HEK293 (cell line): Measurements from ENCODE around the gene UNC50.

ENCODE experiments used
- CTCF ChIA-PET: fragments of 350-600 bp; formaldehyde crosslinking; extraction: SDS; loops from one replicate; lab custom pipeline; 2021; ENCODE audit warnings: antibody characterized with exemption; lab: Yijun Ruan, JAX
- POLR2A ChIA-PET: fragments of 300-600 bp; formaldehyde crosslinking; extraction: SDS; loops from one replicate; lab custom pipeline; 2020; ENCODE audit warnings: antibody characterized with exemption, inconsistent platforms; lab: Yijun Ruan, JAX
- H3K27ac ChIP-seq: fragments of 200-500 bp; sonication (Bioruptor generic); 2 replicates; pipeline ENCODE4 v1.5.1; 2014; ENCODE audit warnings: low read depth, low read length, control low read depth, inconsistent platforms; ENCODE audit errors: extremely low read depth
- H3K36me3 ChIP-seq, 2 experiments: fragments of 200-500 bp in 1 of 2; sonication (Bioruptor generic) in 1 of 2; 1 replicate in 1 of 2; 2 replicates in 1 of 2; pipeline ENCODE4 v1.5.1; 2014 to 2017; ENCODE audit warnings: inconsistent platforms in 2 of 2, low read length in 2 of 2; ENCODE audit not compliant: control insufficient read depth in 2 of 2, insufficient read depth in 1 of 2
- H3K4me1 ChIP-seq: fragments of 200-500 bp; sonication (Bioruptor generic); 2 replicates; pipeline ENCODE4 v1.5.1; 2014; ENCODE audit warnings: mild to moderate bottlenecking, low read length, inconsistent platforms; ENCODE audit not compliant: control insufficient read depth, insufficient read depth
- H3K4me3 ChIP-seq: 2 replicates; pipeline ENCODE4 v1.5.1; 2011; ENCODE audit warnings: low read depth, mild to moderate bottlenecking, control low read depth, low read length, moderate library complexity
- H3K9me3 ChIP-seq: fragments of 200-500 bp; sonication (Bioruptor generic); 2 replicates; pipeline ENCODE4 v1.5.1; 2014; ENCODE audit warnings: low read depth, low read length, inconsistent platforms; ENCODE audit not compliant: control insufficient read depth, insufficient read depth
- BCL11A ChIP-seq: fragments of 450-650 bp; formaldehyde crosslinking; IDR thresholded peaks from 2 replicates; pipeline ENCODE4 v1.5.1; 2016; ENCODE audit warnings: low read depth, missing biosample characterization, missing genetic modification characterization
- INSM2 ChIP-seq: fragments of 450-650 bp; formaldehyde crosslinking; IDR thresholded peaks from 2 replicates; pipeline ENCODE4 v1.5.1; 2016; ENCODE audit warnings: missing biosample characterization, missing genetic modification characterization
- SALL2 ChIP-seq: fragments of 450-650 bp; formaldehyde crosslinking; IDR thresholded peaks from 2 replicates; pipeline ENCODE4 v1.5.0; 2017; ENCODE audit warnings: missing biosample characterization, mild to moderate bottlenecking, missing genetic modification characterization, borderline replicate concordance
- SCRT1 ChIP-seq: fragments of 450-650 bp; formaldehyde crosslinking; IDR thresholded peaks from 2 replicates; pipeline ENCODE4 v1.5.1; 2016; ENCODE audit warnings: missing biosample characterization, missing genetic modification characterization, borderline replicate concordance
- SCRT2 ChIP-seq: fragments of 450-650 bp; formaldehyde crosslinking; IDR thresholded peaks from 2 replicates; pipeline ENCODE4 v1.5.1; 2016; ENCODE audit warnings: missing biosample characterization, missing genetic modification characterization
- YY2 ChIP-seq: fragments of 450-650 bp; formaldehyde crosslinking; IDR thresholded peaks from 2 replicates; pipeline ENCODE4 v1.5.1; 2016; ENCODE audit warnings: missing biosample characterization, missing genetic modification characterization
- ZBTB48 ChIP-seq: fragments of 450-650 bp; formaldehyde crosslinking; IDR thresholded peaks from 2 replicates; pipeline ENCODE4 v1.5.1; 2016; ENCODE audit warnings: missing biosample characterization, missing genetic modification characterization
- ZBTB8A ChIP-seq: fragments of 450-650 bp; formaldehyde crosslinking; IDR thresholded peaks from 2 replicates; pipeline ENCODE4 v1.5.1; 2016; ENCODE audit warnings: missing biosample characterization, missing genetic modification characterization
- ZEB2 ChIP-seq: fragments of 450-650 bp; formaldehyde crosslinking; IDR thresholded peaks from 2 replicates; pipeline ENCODE4 v1.5.1; 2016; ENCODE audit warnings: missing biosample characterization, missing genetic modification characterization
- ZFP69B ChIP-seq: fragments of 450-650 bp; formaldehyde crosslinking; IDR thresholded peaks from 2 replicates; pipeline ENCODE4 v1.5.1; 2016; ENCODE audit warnings: missing biosample characterization, missing genetic modification characterization
- ZNF132 ChIP-seq: fragments of 450-650 bp; formaldehyde crosslinking; IDR thresholded peaks from 2 replicates; pipeline ENCODE4 v1.5.1; 2017; ENCODE audit warnings: missing biosample characterization, missing genetic modification characterization, borderline replicate concordance
- ZNF169 ChIP-seq: fragments of 450-650 bp; formaldehyde crosslinking; IDR thresholded peaks from 2 replicates; pipeline ENCODE4 v1.5.1; 2016; ENCODE audit warnings: missing biosample characterization, missing genetic modification characterization
- ZNF19 ChIP-seq: fragments of 450-650 bp; formaldehyde crosslinking; IDR thresholded peaks from 2 replicates; pipeline ENCODE4; 2016; ENCODE audit warnings: missing biosample characterization, missing genetic modification characterization, low read depth
- ZNF2 ChIP-seq: fragments of 450-650 bp; formaldehyde crosslinking; IDR thresholded peaks from 2 replicates; pipeline ENCODE4 v1.5.1; 2016; ENCODE audit warnings: missing biosample characterization, missing genetic modification characterization
- ZNF211 ChIP-seq: fragments of 450-650 bp; formaldehyde crosslinking; IDR thresholded peaks from 2 replicates; pipeline ENCODE4 v1.5.1; 2016; ENCODE audit warnings: low read depth, missing biosample characterization, missing genetic modification characterization
- ZNF214 ChIP-seq: fragments of 450-650 bp; formaldehyde crosslinking; IDR thresholded peaks from 2 replicates; pipeline ENCODE4 v1.5.1; 2017; ENCODE audit warnings: missing biosample characterization, mild to moderate bottlenecking, missing genetic modification characterization, borderline replicate concordance
- ZNF223 ChIP-seq: fragments of 450-650 bp; formaldehyde crosslinking; IDR thresholded peaks from 2 replicates; pipeline ENCODE4 v1.5.1; 2016; ENCODE audit warnings: missing biosample characterization, missing genetic modification characterization
- ZNF239 ChIP-seq: fragments of 450-650 bp; formaldehyde crosslinking; IDR thresholded peaks from 2 replicates; pipeline ENCODE4 v1.5.1; 2016; ENCODE audit warnings: missing biosample characterization, missing genetic modification characterization
- ZNF341 ChIP-seq: fragments of 450-650 bp; formaldehyde crosslinking; IDR thresholded peaks from 2 replicates; pipeline ENCODE4; 2016; ENCODE audit warnings: low read depth, missing biosample characterization, missing genetic modification characterization
- ZNF677 ChIP-seq: fragments of 450-650 bp; IDR thresholded peaks from 2 replicates; pipeline ENCODE4 v1.5.0; 2018; ENCODE audit warnings: missing biosample characterization, mild to moderate bottlenecking, missing genetic modification characterization, moderate library complexity
- ZNF692 ChIP-seq: fragments of 450-650 bp; formaldehyde crosslinking; IDR thresholded peaks from 2 replicates; pipeline ENCODE4 v1.5.1; 2016; ENCODE audit warnings: missing biosample characterization, missing genetic modification characterization
- ZNF701 ChIP-seq: fragments of 450-650 bp; formaldehyde crosslinking; IDR thresholded peaks from 2 replicates; pipeline ENCODE4 v1.5.1; 2016; ENCODE audit warnings: missing biosample characterization, missing genetic modification characterization
- ZNF785 ChIP-seq: fragments of 450-650 bp; formaldehyde crosslinking; IDR thresholded peaks from 2 replicates; pipeline ENCODE4 v1.5.1; 2016; ENCODE audit warnings: missing biosample characterization, missing genetic modification characterization
- ZNF791 ChIP-seq: fragments of 450-650 bp; formaldehyde crosslinking; IDR thresholded peaks from 2 replicates; pipeline ENCODE4 v1.5.1; 2016; ENCODE audit warnings: missing biosample characterization, missing genetic modification characterization
- TF ChIP-seq, protein P1 (sequence below): fragments of 450-650 bp; formaldehyde crosslinking; conservative IDR thresholded peaks from 2 replicates; pipeline ENCODE4 v1.5.1; 2016; ENCODE audit warnings: low read depth, missing biosample characterization, missing genetic modification characterization
- TF ChIP-seq, protein P2 (sequence below): sonication (generic); formaldehyde crosslinking; IDR thresholded peaks from 2 replicates; pipeline ENCODE4 v1.8.1; 2022; ENCODE audit warnings: mild to moderate bottlenecking, moderate library complexity, missing genetic modification reagents
- TF ChIP-seq, protein P3 (sequence below): fragments of 450-650 bp; formaldehyde crosslinking; IDR thresholded peaks from 2 replicates; pipeline ENCODE4 v1.5.1; 2017; ENCODE audit warnings: missing biosample characterization, missing genetic modification characterization

UNC50 gene

GRCh38 chr2:98585386-98585785 is 23.0 kb upstream of the UNC50 start:
- CTCF ChIA-PET = interaction anchor here (1.1 to 2.6 kb wide), 2 partner anchors 11 to 17 kb away, joined by 4 to 11 read pairs; no protein-coding TSS in a partner anchor
- POLR2A ChIA-PET = no interaction called here
- H3K27ac ChIP-seq = no peak overlapping the region
- peaks cover 4 to 38% of the 10 kb centered on the region in 2 experiments; a peak in 2 of 3 replicates for H3K36me3 ChIP-seq
- no peaks in the 10 kb centered on the region for H3K9me3 ChIP-seq
- no peak overlapping the region for H3K4me3 ChIP-seq
- H3K4me1 ChIP-seq = no peaks in the 10 kb centered on the region; the same call in 1 of the 2 replicates
- TF ChIP-seq YY2 = no peak
- no peak for TF ChIP-seq ZNF701 (tag by site-specific recombination)
- no peak for TF ChIP-seq ZEB2 (tag by site-specific recombination)
- TF ChIP-seq INSM2 (tag by site-specific recombination) = no peak
- no peak for TF ChIP-seq ZNF341 (tag by site-specific recombination)
- TF ChIP-seq ZNF132 (tag by site-specific recombination) = no peak
- TF ChIP-seq, protein P1, sequence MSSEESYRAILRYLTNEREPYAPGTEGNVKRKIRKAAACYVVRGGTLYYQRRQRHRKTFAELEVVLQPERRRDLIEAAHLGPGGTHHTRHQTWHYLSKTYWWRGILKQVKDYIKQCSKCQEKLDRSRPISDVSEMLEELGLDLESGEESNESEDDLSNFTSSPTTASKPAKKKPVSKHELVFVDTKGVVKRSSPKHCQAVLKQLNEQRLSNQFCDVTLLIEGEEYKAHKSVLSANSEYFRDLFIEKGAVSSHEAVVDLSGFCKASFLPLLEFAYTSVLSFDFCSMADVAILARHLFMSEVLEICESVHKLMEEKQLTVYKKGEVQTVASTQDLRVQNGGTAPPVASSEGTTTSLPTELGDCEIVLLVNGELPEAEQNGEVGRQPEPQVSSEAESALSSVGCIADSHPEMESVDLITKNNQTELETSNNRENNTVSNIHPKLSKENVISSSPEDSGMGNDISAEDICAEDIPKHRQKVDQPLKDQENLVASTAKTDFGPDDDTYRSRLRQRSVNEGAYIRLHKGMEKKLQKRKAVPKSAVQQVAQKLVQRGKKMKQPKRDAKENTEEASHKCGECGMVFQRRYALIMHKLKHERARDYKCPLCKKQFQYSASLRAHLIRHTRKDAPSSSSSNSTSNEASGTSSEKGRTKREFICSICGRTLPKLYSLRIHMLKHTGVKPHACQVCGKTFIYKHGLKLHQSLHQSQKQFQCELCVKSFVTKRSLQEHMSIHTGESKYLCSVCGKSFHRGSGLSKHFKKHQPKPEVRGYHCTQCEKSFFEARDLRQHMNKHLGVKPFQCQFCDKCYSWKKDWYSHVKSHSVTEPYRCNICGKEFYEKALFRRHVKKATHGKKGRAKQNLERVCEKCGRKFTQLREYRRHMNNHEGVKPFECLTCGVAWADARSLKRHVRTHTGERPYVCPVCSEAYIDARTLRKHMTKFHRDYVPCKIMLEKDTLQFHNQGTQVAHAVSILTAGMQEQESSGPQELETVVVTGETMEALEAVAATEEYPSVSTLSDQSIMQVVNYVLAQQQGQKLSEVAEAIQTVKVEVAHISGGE = no peak
- no peak for TF ChIP-seq ZNF19 (tag by site-specific recombination)
- no peak for TF ChIP-seq ZFP69B (tag by site-specific recombination)
- TF ChIP-seq BCL11A (tag by site-specific recombination) = no peak
- no peak for TF ChIP-seq ZBTB8A (tag by site-specific recombination)
- TF ChIP-seq ZNF2 (tag by site-specific recombination) = no peak
- no peak for TF ChIP-seq ZNF214
- TF ChIP-seq ZNF223 = no peak
- no peak for TF ChIP-seq ZNF169 (tag by site-specific recombination)
- TF ChIP-seq ZNF791 (tag by site-specific recombination) = no peak
- TF ChIP-seq ZNF677 = no peak

DNA sequence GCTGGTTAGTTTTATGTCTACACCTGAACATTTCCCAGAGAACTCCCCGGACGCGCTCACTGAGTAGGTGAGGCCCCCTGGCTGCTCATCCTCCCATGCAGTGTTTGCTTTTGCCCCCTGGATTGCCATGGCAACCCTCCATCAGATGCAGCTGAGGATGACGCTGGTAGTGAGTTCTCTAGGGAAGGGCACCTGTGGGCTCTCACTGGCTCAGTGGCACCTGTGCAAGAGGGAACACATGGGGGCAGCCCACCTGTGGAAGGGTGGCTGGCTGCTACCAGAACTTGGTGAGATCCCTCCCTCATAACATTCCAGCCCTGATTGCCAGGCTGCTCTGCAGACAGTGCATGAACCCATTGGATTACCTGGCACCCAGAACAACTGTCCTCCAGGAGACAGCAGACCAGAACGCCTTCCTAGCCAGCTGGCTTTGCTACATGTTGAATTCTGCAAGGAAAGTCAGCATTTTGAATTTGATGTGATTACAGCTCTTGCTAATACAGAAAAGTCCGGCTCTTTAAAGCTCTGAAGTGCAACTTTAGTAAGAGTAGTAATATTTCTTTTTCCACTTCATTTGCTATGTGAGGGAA is 21.7 kb upstream of the UNC50 start:
- no peak overlapping the region for H3K4me3 ChIP-seq
- no peaks in the 10 kb centered on the region; the same call in 1 of the 2 replicates for H3K4me1 ChIP-seq
- H3K9me3 ChIP-seq = no peaks in the 10 kb centered on the region
- POLR2A ChIA-PET = interaction anchor here (1.6 kb wide), 1 partner anchor 22 kb away, joined by 3 read pairs; the partner anchor contains the start of genes COA5 and UNC50
- H3K27ac ChIP-seq = no peak overlapping the region
- peaks cover 4 to 39% of the 10 kb centered on the region in 2 experiments; a peak in 2 of 3 replicates for H3K36me3 ChIP-seq
- CTCF ChIA-PET = interaction anchor here (0.6 to 1.0 kb wide), 2 partner anchors 15 to 503 kb away, joined by 3 read pairs; no protein-coding TSS in a partner anchor
- TF ChIP-seq, protein P2, sequence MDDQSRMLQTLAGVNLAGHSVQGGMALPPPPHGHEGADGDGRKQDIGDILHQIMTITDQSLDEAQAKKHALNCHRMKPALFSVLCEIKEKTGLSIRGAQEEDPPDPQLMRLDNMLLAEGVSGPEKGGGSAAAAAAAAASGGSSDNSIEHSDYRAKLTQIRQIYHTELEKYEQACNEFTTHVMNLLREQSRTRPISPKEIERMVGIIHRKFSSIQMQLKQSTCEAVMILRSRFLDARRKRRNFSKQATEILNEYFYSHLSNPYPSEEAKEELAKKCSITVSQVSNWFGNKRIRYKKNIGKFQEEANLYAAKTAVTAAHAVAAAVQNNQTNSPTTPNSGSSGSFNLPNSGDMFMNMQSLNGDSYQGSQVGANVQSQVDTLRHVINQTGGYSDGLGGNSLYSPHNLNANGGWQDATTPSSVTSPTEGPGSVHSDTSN = no peak
- TF ChIP-seq ZNF239 = no peak
- TF ChIP-seq SALL2 (tag by site-specific recombination) = no peak
- TF ChIP-seq ZNF785 (tag by site-specific recombination) = no peak
- 0 out of 2 replicates have a peak, but pooled peaks have one; percentile 32 for TF ChIP-seq SCRT2 (tag by site-specific recombination)
- no peak for TF ChIP-seq ZNF211 (tag by site-specific recombination)
- no peak for TF ChIP-seq ZBTB48 (tag by site-specific recombination)
- no peak for TF ChIP-seq ZNF692
- TF ChIP-seq SCRT1 (tag by site-specific recombination) = 0 out of 2 replicates have a peak, but pooled peaks have one; percentile 25
- TF ChIP-seq, protein P3, sequence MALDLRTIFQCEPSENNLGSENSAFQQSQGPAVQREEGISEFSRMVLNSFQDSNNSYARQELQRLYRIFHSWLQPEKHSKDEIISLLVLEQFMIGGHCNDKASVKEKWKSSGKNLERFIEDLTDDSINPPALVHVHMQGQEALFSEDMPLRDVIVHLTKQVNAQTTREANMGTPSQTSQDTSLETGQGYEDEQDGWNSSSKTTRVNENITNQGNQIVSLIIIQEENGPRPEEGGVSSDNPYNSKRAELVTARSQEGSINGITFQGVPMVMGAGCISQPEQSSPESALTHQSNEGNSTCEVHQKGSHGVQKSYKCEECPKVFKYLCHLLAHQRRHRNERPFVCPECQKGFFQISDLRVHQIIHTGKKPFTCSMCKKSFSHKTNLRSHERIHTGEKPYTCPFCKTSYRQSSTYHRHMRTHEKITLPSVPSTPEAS (tag by site-specific recombination) = no peak
